CD14-positive monocyte (primary cell): ENCODE measurements around the gene RAF1. TPM values are rescaled to one million over a fixed set of nuclear protein-coding genes. Genes with fewer than 3 reads are reported as not detected.
A peak's percentile ranks its signal among the peaks of the same experiment; 100 is the strongest.

ENCODE experiments used
- DNase-seq, 3 donors: peaks; one replicate each; pipeline ENCODE4 v3.0.0-alpha.2; 2011 to 2022
- H2AFZ ChIP-seq: 2 replicates; pipeline ENCODE4 v1.6.0; 2012; ENCODE audit warnings: mild to moderate bottlenecking, low read depth, low read length, inconsistent platforms; ENCODE audit not compliant: insufficient read depth, poor library complexity, severe bottlenecking
- H3K27ac ChIP-seq, 2 donors: 1 replicate in 1 of 2; 2 replicates in 1 of 2; pipeline ENCODE4 v1.5.1; 2012 to 2013; ENCODE audit warnings: low read length in 2 of 2, control low read depth in 1 of 2, inconsistent platforms in 1 of 2, low read depth in 1 of 2, mild to moderate bottlenecking in 1 of 2
- H3K27me3 ChIP-seq, 2 donors: one replicate each; pipeline versions ENCODE4 v1.6.0 to v1.6.1; 2011 to 2013; ENCODE audit warnings: low read length in 2 of 2; ENCODE audit not compliant: control insufficient read depth in 2 of 2, insufficient read depth in 2 of 2
- H3K36me3 ChIP-seq, 2 donors: replicated peaks in 1 of 2; 1 replicate in 1 of 2; 2 replicates in 1 of 2; pipeline versions ENCODE4 v1.5.1 to v1.6.1; 2012 to 2013; ENCODE audit warnings: low read length in 2 of 2, control low read depth in 1 of 2, inconsistent platforms in 1 of 2, mild to moderate bottlenecking in 1 of 2; ENCODE audit not compliant: insufficient read depth in 2 of 2, control insufficient read depth in 1 of 2
- H3K4me1 ChIP-seq, 2 donors: 1 replicate in 1 of 2; 2 replicates in 1 of 2; pipeline versions ENCODE4 v1.5.1 to v1.6.1; 2012 to 2013; ENCODE audit warnings: low read length in 2 of 2, control low read depth in 1 of 2, inconsistent platforms in 1 of 2, mild to moderate bottlenecking in 1 of 2, moderate library complexity in 1 of 2; ENCODE audit not compliant: insufficient read depth in 2 of 2, control insufficient read depth in 1 of 2
- H3K4me2 ChIP-seq: replicated peaks from 2 replicates; pipeline ENCODE3; 2012; ENCODE audit warnings: low read length, moderate library complexity, mild to moderate bottlenecking; ENCODE audit not compliant: poor library complexity, severe bottlenecking; ENCODE audit errors: extremely low read depth
- H3K4me3 ChIP-seq, 3 experiments: fragments of 200-600 bp in 1 of 3; sonication (generic) in 1 of 3; replicated peaks in 1 of 3; 1 replicate in 2 of 3; 2 replicates in 1 of 3; pipeline ENCODE4 v1.5.1; 2011 to 2013; ENCODE audit warnings: low read length in 3 of 3, mild to moderate bottlenecking in 3 of 3, control low read depth in 2 of 3, low read depth in 2 of 3, inconsistent platforms in 1 of 3, moderate library complexity in 1 of 3
- H3K79me2 ChIP-seq: 2 replicates; pipeline ENCODE4 v1.6.0; 2012; ENCODE audit warnings: mild to moderate bottlenecking, control low read depth, inconsistent platforms, low read length, moderate library complexity; ENCODE audit not compliant: insufficient read depth
- H3K9ac ChIP-seq: 2 replicates; pipeline ENCODE4 v1.6.0; 2017; ENCODE audit warnings: low read length, mild to moderate bottlenecking; ENCODE audit not compliant: insufficient read depth, poor library complexity, severe bottlenecking
- H3K9me3 ChIP-seq, 2 donors: replicated peaks in 1 of 2; 1 replicate in 1 of 2; 2 replicates in 1 of 2; pipeline versions ENCODE4 v1.5.1 to v1.6.1; 2012 to 2013; ENCODE audit warnings: low read length in 2 of 2, control low read depth in 1 of 2; ENCODE audit not compliant: control insufficient read depth in 1 of 2, insufficient read depth in 1 of 2
- H4K20me1 ChIP-seq: 2 replicates; pipeline ENCODE4 v1.6.0; 2012; ENCODE audit warnings: mild to moderate bottlenecking, low read length, control low read depth, moderate library complexity; ENCODE audit not compliant: insufficient read depth
- H3K27ac Mint-ChIP-seq, 7 donors: one replicate each; pipeline ENCODE4 v1.8.0; 2020; ENCODE audit warnings: mild to moderate bottlenecking in 7 of 7, mixed read lengths in 7 of 7, moderate library complexity in 6 of 7, inconsistent platforms in 2 of 7
- H3K27me3 Mint-ChIP-seq, 3 donors: one replicate each; pipeline ENCODE4 v1.8.0; 2021 to 2022; ENCODE audit warnings: low read depth in 3 of 3, mild to moderate bottlenecking in 3 of 3, mixed read lengths in 3 of 3, moderate library complexity in 3 of 3, inconsistent platforms in 1 of 3
- H3K36me3 Mint-ChIP-seq, 2 donors: one replicate each; pipeline ENCODE4 v1.8.0; 2020; ENCODE audit warnings: mixed read lengths in 2 of 2, inconsistent platforms in 1 of 2, mild to moderate bottlenecking in 1 of 2
- H3K4me1 Mint-ChIP-seq: one replicate; pipeline ENCODE4 v1.8.0; 2020; ENCODE audit warnings: mild to moderate bottlenecking, mixed read lengths
- H3K4me3 Mint-ChIP-seq, 2 donors: one replicate each; pipeline ENCODE4 v1.8.0; 2020; ENCODE audit warnings: mild to moderate bottlenecking in 2 of 2, mixed read lengths in 2 of 2, moderate library complexity in 1 of 2
- H3K9me3 Mint-ChIP-seq, 7 donors: one replicate each; pipeline ENCODE4 v1.8.0; 2020 to 2022; ENCODE audit warnings: mixed read lengths in 7 of 7, mild to moderate bottlenecking in 6 of 7, moderate library complexity in 6 of 7, inconsistent platforms in 2 of 7
- WGBS: methylation state at CpG from one replicate; pipeline ENCODE4 v1.1.5; 2013; ENCODE audit warnings: missing lambda C conversion rate; ENCODE audit not compliant: insufficient coverage; 5-methylcytosine and 5-hydroxymethylcytosine counted together
- intact Hi-C, 2 donors: fragments of 100-400 bp; cut with micrococcal nuclease; formaldehyde crosslinking; loops; one replicate each; pipeline versions ENCODE4 v1.15.0 to v1.15.1; 2023
- polyA plus RNA-seq, 3 donors: library from polyadenylated mRNA; depleted of rRNA in 1 of 3; unstranded in 2 of 3; stranded (reverse) in 1 of 3; fragments of 300-500 nt in 2 of 3; fragments of >200 nt in 1 of 3; fragmentation: Illumina TruSeq in 2 of 3; gene quantifications; 1 replicate in 2 of 3; 2 replicates in 1 of 3; pipeline ENCODE4 v1.2.3, GENCODE V29; 2012 to 2021
- TF ChIP-seq, protein P1 (sequence below): fragments of 200-600 bp; IDR thresholded peaks from one replicate; pipeline ENCODE4 v1.8.0; 2022; ENCODE audit warnings: antibody characterized with exemption, mild to moderate bottlenecking

RAF1 gene
- polyA plus RNA-seq, 3 donors: 73.0 to 181 (median 79.5) TPM

DNA sequence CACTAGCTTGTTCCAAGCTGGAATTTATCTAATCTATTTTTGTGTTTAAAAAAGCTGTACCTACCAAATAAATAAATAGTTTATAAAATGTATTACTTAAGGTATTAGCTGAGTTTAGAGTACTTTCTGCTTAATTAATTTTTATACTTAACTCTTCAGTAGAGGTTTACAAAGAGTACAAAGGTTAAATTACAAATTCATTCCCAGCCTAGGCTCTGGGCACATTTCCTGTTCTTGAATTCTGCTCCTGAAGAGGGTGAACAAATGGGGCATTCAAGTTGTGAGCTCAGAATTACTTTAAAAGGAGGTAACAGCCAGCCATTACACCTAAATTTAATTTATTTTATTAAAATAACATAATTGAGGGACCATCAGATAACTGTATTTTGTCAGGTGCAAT, 80.6 kb downstream of the RAF1 start:
- intact Hi-C loops: no loop called here
- H3K27me3 Mint-ChIP-seq: no peaks in the 10 kb centered on the region

DNA sequence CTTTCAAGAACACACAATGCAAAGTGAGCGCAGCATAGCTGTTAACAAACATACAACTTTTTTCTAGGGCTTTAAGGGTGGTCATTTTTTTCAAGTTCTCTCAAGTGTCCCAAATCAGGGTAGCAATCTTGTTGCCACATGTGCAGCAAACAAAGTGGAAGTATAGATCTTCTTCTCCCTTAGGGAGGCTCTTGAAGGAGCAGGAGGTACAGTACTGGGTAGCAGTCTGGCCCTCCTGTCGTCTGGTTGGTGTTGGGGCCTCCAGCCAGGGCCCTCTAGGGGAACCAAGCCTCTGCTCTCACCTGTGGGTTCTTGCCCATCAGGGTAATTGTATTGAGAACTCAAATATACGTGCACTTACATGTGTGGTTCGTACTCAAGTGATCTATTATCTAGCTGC, 81.2 kb downstream of the RAF1 start:
- peaks cover 65% of the 10 kb centered on the region for H4K20me1 ChIP-seq
- no peaks in the 10 kb centered on the region for H3K4me1 ChIP-seq
- Mint-ChIP-seq H3K27ac (peak overlapping the region in 1 of 7 donors; percentile 5), H3K4me1 (peaks cover 8% of the 10 kb centered on the region), H3K27me3 (no peaks in the 10 kb centered on the region), H3K9me3 (no peaks in the 10 kb centered on the region), H3K36me3 (peaks cover 81 to 92% of the 10 kb centered on the region in 2 donors), H3K4me3 (no peak overlapping the region)
- H3K27me3 ChIP-seq: no peaks in the 10 kb centered on the region
- no peak overlapping the region for H2AFZ ChIP-seq
- H3K9ac ChIP-seq: no peak overlapping the region
- H3K4me2 ChIP-seq: no peak overlapping the region
- peaks cover 5% of the 10 kb centered on the region for H3K79me2 ChIP-seq
- TF ChIP-seq, protein P1, sequence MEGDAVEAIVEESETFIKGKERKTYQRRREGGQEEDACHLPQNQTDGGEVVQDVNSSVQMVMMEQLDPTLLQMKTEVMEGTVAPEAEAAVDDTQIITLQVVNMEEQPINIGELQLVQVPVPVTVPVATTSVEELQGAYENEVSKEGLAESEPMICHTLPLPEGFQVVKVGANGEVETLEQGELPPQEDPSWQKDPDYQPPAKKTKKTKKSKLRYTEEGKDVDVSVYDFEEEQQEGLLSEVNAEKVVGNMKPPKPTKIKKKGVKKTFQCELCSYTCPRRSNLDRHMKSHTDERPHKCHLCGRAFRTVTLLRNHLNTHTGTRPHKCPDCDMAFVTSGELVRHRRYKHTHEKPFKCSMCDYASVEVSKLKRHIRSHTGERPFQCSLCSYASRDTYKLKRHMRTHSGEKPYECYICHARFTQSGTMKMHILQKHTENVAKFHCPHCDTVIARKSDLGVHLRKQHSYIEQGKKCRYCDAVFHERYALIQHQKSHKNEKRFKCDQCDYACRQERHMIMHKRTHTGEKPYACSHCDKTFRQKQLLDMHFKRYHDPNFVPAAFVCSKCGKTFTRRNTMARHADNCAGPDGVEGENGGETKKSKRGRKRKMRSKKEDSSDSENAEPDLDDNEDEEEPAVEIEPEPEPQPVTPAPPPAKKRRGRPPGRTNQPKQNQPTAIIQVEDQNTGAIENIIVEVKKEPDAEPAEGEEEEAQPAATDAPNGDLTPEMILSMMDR: no peak
- H3K4me3 ChIP-seq: no peak overlapping the region
- no peaks in the 10 kb centered on the region for H3K9me3 ChIP-seq
- DNase-seq: no peak
- peaks cover 83 to 94% of the 10 kb centered on the region in 2 donors for H3K36me3 ChIP-seq
- H3K27ac ChIP-seq: peak overlapping the region in 1 of 2 donors; percentile 27
- 100% methylated on average over 2 of the region's 4 CpGs for WGBS
- intact Hi-C loops: no loop called here

More for the DNA sequence above, 80.6 kb downstream of the RAF1 start:
- Histone ChIP-seq H2AFZ (no peak overlapping the region), H3K9ac (no peak overlapping the region), H4K20me1 (peaks cover 71% of the 10 kb centered on the region), H3K4me2 (no peak overlapping the region), H3K36me3 (peaks cover 85 to 94% of the 10 kb centered on the region in 2 donors), H3K4me1 (no peaks in the 10 kb centered on the region), H3K27ac (no peak overlapping the region), H3K79me2 (peaks cover 6% of the 10 kb centered on the region), H3K27me3 (no peaks in the 10 kb centered on the region), H3K9me3 (no peaks in the 10 kb centered on the region), H3K4me3 (no peak overlapping the region)
- TF ChIP-seq, protein P1: no peak
- no peak overlapping the region for H3K27ac Mint-ChIP-seq
- no peak overlapping the region for H3K4me3 Mint-ChIP-seq
- H3K36me3 Mint-ChIP-seq: peaks cover 81 to 91% of the 10 kb centered on the region in 2 donors
- peaks cover 8% of the 10 kb centered on the region for H3K4me1 Mint-ChIP-seq
- no peak for DNase-seq
- no peaks in the 10 kb centered on the region for H3K9me3 Mint-ChIP-seq
